GM12874 (cell line): ENCODE results near the gene RHOU.

ENCODE experiments used
- CTCF ChIP-seq: IDR thresholded peaks from 2 replicates; pipeline ENCODE4 v1.5.1; 2011; ENCODE audit warnings: low read depth, mild to moderate bottlenecking, control low read depth, low read length, moderate library complexity; ENCODE audit not compliant: insufficient read depth

RHOU gene

GRCh38 chr1:228698017-228698329 lies 37.3 kb upstream of the RHOU start:
- TF ChIP-seq CTCF = no peak

GRCh38 chr1:228702433-228702832 lies 32.8 kb upstream of the RHOU start:
- no peak for TF ChIP-seq CTCF

GRCh38 chr1:228706305-228706704 lies 29.0 kb upstream of the RHOU start:
- no peak for TF ChIP-seq CTCF

- TF ChIP-seq CTCF = no peak
Observed at GRCh38 chr1:228717081-228717480, 18.2 kb upstream of the RHOU start.

GRCh38 chr1:228721407-228721806 lies 13.9 kb upstream of the RHOU start:
- TF ChIP-seq CTCF = no peak

- no peak for TF ChIP-seq CTCF
Observed at GRCh38 chr1:228723287-228723686, 12.0 kb upstream of the RHOU start.

- no peak for TF ChIP-seq CTCF
Observed at GRCh38 chr1:228723921-228724320, 11.4 kb upstream of the RHOU start.

GRCh38 chr1:228725178-228725577 lies 10.1 kb upstream of the RHOU start:
- no peak for TF ChIP-seq CTCF
